ENCODE results near the gene RHBDF2. TPM values are rescaled to one million over a fixed set of nuclear protein-coding genes. Genes with fewer than 3 reads are reported as not detected.

The RHBDF2 gene
- total RNA-seq, 1 experiment from 2014 or later, result 5.1 TPM

DNA sequence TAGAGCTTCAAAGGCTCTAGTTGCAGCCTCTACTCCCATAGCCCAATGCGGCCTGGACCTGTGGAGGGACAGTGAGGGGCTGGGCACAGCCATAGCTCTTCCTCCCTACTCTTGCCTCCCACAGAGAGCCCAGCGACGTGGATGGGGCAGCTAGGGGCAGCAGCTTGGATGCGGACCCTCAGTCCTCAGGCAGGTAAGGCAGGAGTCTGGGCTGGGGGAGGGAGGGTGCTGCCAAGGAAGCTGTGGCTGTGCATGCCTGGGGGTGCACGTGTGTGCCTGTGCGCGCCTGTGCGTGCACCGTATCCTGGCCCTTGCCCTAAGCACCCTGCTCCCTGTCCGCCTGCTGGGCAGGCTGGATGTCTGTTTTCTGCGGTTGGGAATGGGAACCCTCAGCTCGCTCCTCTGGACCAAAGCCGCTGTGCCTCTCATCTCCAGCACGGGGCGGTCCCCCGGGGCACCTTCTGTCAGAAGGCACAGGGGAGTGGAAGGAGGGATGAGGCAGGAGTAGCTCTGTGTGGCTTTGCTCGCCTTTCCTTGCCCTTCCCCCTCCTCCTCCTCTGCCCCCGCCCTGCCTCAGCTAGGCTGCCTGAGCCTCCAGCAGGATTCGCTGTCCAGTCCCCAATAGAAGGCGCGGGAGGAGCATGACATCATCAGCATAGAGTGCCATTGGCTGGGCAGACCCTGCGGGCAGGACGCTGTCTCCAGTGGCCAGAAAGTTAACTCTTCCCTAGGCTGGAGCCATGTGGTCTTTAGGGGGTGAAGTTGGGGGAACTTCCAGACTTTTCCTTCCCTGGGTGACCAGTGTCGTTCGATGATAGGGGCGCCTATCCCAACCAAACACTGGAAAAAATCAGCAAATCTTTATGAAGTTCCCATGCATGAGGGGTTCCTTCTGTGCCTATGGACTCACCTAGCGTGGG lies 39.4 kb upstream of the RHBDF2 start:
- Histone ChIP-seq H3K27me3 (ENCODE audit: low read length) (no peaks in the 10 kb centered on the region), H3K79me2 (ENCODE audit: low read length) (no peaks in the 10 kb centered on the region), H3K4me1 (ENCODE audit: low read length) (peaks cover 9% of the 10 kb centered on the region), H3K9me2 (replicated peaks; ENCODE audit: insufficient read depth, low read length) (no peaks in the 10 kb centered on the region), H3K4me3 (ENCODE audit: low read length) (no peak overlapping the region), H2AFZ (ENCODE audit: low read length) (no peak overlapping the region), H3K36me3 (ENCODE audit: insufficient read depth, low read length) (no peaks in the 10 kb centered on the region), H3K9ac (ENCODE audit: low read length) (peak overlapping the region; percentile 24; the same call in 1 of the 2 replicates), H3K9me3 (ENCODE audit: low read length) (no peaks in the 10 kb centered on the region), H3K4me2 (ENCODE audit: low read depth, low read length, poor library complexity, severe bottlenecking) (peak overlapping the region; percentile 26), H3K27ac (ENCODE audit: low read length) (no peak overlapping the region), H4K20me1 (ENCODE audit: insufficient read depth, low read depth, low read length) (no peaks in the 10 kb centered on the region)
- peak; percentile 94 for DNase-seq

DNA sequence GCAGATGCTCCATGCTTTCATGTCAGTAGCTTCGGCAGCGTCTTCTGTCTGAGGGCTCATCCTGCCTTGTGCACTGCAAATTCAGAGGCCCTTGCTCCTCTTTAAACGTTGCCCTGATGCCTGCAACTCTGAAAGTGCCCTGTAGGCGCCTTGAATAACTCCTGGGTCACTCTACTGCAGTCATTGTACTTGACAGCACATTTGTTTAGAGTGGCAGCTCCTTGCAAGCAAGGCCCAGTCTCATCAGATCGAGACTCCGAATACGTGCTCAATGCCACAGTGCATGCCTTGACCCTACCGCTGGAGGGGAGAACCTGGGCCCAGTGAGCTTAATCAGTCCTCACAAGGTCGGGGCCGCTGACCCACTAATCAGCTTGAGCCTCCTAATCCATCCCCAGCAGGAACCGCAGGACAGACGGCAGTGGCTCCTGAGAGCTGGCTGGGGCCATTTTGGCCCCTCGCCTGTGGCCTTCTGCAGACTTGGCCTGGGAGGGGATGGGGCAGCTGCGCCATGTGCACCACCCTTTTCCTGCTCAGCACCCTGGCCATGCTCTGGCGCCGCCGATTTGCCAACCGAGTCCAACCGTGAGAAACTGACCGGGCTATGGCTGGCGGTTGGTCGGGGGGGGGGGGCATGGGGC lies 38.5 kb upstream of the RHBDF2 start, which contains the start of gene PRCD:
Gene PRCD (plus strand): TSS at position 414 of the 641 bp plus-strand sequence. CDS start 98 bp downstream, at position 512.
- no peaks in the 10 kb centered on the region for H3K36me3 ChIP-seq (ENCODE audit: insufficient read depth, low read length)
- peak; percentile 53 for DNase-seq
- H3K27ac ChIP-seq (ENCODE audit: low read length), result no peak within 1 kb of the TSS
- no peak within 1 kb of the TSS for H3K4me3 ChIP-seq (ENCODE audit: low read length)
- H3K9ac ChIP-seq (ENCODE audit: low read length), result peak within 1 kb of the TSS; percentile 24; the same call in 1 of the 2 replicates
- H3K4me1 ChIP-seq (ENCODE audit: low read length), result peaks cover 9% of the 10 kb centered on the region
- H3K9me2 ChIP-seq (replicated peaks; ENCODE audit: insufficient read depth, low read length), result no peaks in the 10 kb centered on the region
- H3K79me2 ChIP-seq (ENCODE audit: low read length), result no peaks in the 10 kb centered on the region
- no peaks in the 10 kb centered on the region for H4K20me1 ChIP-seq (ENCODE audit: insufficient read depth, low read depth, low read length)
- no peak within 1 kb of the TSS for H2AFZ ChIP-seq (ENCODE audit: low read length)
- H3K4me2 ChIP-seq (ENCODE audit: low read depth, low read length, poor library complexity, severe bottlenecking), result peak within 1 kb of the TSS; percentile 26
- H3K27me3 ChIP-seq (ENCODE audit: low read length), result no peaks in the 10 kb centered on the region
- no peaks in the 10 kb centered on the region for H3K9me3 ChIP-seq (ENCODE audit: low read length)

DNA sequence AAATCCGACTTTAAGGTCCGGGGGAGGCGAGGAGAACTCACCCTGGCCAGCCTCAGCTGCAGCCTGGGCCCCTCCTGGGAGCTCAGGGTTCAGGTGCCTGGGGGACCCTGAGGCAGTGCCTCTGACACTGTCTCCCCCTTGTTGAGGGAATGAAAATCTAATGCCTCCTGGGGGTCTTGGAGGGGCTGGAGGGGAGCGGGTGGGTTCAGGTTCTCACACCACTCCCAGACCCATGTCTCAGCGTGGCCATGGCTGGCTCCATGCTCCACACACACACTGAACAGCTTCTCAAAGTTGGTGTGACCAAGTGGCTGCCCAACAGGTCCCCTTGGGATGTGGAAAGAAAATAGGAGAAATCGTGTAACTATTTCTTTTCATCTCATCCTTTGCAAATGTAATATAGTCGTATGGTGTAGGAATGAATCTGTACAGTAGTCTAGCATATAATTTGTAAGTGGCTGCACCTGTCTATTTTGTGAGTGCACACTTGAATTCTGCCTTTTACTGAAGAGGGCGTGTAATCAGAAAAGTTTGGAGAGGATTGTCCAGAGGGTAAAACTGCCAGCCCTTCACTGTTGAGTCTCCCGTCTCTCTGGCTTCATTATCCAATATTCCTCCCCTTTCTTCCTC lies 37.8 kb upstream of the RHBDF2 start:
- Histone ChIP-seq H3K4me2 (ENCODE audit: low read depth, low read length, poor library complexity, severe bottlenecking) (no peak overlapping the region), H4K20me1 (ENCODE audit: insufficient read depth, low read depth, low read length) (no peaks in the 10 kb centered on the region), H3K9me3 (ENCODE audit: low read length) (no peaks in the 10 kb centered on the region), H2AFZ (ENCODE audit: low read length) (no peak overlapping the region), H3K4me1 (ENCODE audit: low read length) (peaks cover 9% of the 10 kb centered on the region), H3K27ac (ENCODE audit: low read length) (no peak overlapping the region), H3K9ac (ENCODE audit: low read length) (no peak overlapping the region), H3K36me3 (ENCODE audit: insufficient read depth, low read length) (no peaks in the 10 kb centered on the region), H3K79me2 (ENCODE audit: low read length) (no peaks in the 10 kb centered on the region), H3K27me3 (ENCODE audit: low read length) (no peaks in the 10 kb centered on the region), H3K9me2 (replicated peaks; ENCODE audit: insufficient read depth, low read length) (no peaks in the 10 kb centered on the region), H3K4me3 (ENCODE audit: low read length) (no peak overlapping the region)
- no peak for DNase-seq

DNA sequence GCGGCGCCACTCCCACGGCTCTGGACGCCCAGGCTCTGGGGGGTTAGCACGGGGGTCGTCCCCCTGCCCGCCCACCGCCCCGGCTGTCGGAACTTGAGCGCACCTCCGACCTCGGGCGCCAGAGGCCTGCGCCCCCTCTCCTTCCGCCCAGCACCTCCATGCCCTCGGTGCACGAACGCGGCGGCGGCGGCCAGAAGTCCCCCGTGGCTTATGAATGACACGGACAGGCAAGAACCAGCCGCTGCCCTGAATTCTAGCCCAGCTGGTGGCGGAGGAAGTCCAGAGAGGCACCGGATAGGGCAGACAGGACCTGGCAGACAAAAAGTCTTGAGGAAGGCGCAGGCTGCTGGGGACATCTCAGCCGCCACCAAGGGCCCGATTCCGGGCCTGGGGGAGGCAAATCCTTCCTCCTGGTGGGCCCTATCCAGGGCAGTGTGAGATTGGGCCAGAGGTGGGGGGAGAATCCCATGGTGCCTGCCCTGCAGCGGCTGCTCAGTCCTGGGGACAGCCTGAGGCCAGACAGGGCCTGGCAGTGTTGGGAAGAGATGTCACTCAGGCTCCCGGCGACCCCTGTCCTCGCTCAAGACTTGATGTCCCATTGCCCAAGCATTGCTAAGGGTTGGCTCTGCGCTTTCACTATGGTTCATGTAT lies 37.2 kb upstream of the RHBDF2 start:
- no peaks in the 10 kb centered on the region for H3K79me2 ChIP-seq (ENCODE audit: low read length)
- H3K4me3 ChIP-seq (ENCODE audit: low read length), result no peak overlapping the region
- no peaks in the 10 kb centered on the region for H3K9me2 ChIP-seq (replicated peaks; ENCODE audit: insufficient read depth, low read length)
- H3K27ac ChIP-seq (ENCODE audit: low read length), result no peak overlapping the region
- no peak for DNase-seq
- peaks cover 9% of the 10 kb centered on the region for H3K4me1 ChIP-seq (ENCODE audit: low read length)
- no peak overlapping the region for H3K4me2 ChIP-seq (ENCODE audit: low read depth, low read length, poor library complexity, severe bottlenecking)
- no peak overlapping the region for H3K9ac ChIP-seq (ENCODE audit: low read length)
- H3K36me3 ChIP-seq (ENCODE audit: insufficient read depth, low read length), result no peaks in the 10 kb centered on the region
- H3K27me3 ChIP-seq (ENCODE audit: low read length), result no peaks in the 10 kb centered on the region
- no peak overlapping the region for H2AFZ ChIP-seq (ENCODE audit: low read length)
- no peaks in the 10 kb centered on the region for H4K20me1 ChIP-seq (ENCODE audit: insufficient read depth, low read depth, low read length)
- H3K9me3 ChIP-seq (ENCODE audit: low read length), result no peaks in the 10 kb centered on the region

DNA sequence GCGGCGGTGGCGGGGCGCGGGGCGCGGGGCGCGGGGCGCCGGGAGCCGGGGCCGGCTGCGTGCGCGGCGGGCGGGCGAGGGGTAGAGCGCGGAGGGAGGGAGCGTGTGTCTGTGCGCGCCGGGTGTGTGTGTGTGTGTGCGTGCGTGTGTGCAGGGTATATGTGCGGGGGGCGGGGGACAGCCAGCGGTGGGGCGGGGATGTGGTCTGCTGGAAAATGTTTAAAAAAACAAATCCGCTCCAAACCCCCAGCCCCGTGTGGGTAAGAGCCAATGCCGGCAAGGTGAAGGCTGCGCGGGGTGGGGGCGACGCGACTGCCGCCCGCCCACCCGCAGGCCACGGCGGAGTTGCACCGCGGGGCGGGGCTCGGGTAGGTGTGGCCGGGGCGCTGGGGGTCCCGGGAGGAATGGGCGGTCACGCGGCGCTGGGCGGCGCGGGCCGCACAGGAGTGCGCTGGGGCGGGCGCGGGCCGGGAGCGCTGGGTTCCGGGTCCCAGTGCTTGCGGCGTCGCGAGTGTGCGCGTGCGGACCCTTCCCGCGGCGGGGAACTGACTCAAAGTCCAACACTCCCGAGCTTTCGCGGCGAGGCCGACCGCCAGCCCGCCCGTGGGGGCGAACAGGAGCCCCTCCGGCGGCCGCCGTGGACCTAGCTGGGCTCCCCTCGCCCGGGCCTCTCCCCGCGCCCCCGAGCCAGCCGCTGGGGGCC lies 36.5 kb upstream of the RHBDF2 start, which contains the start of gene CYGB:
Gene CYGB (minus strand): TSS at position 132 of the 703 bp plus-strand sequence. CDS start 167 bp downstream, outside the sequence.
- H3K9ac ChIP-seq (ENCODE audit: low read length), result no peak within 1 kb of the TSS
- no peaks in the 10 kb centered on the region for H3K27me3 ChIP-seq (ENCODE audit: low read length)
- H3K4me3 ChIP-seq (ENCODE audit: low read length), result no peak within 1 kb of the TSS
- no peaks in the 10 kb centered on the region for H3K9me3 ChIP-seq (ENCODE audit: low read length)
- peaks cover 9% of the 10 kb centered on the region for H3K4me1 ChIP-seq (ENCODE audit: low read length)
- no peaks in the 10 kb centered on the region for H3K9me2 ChIP-seq (replicated peaks; ENCODE audit: insufficient read depth, low read length)
- no peaks in the 10 kb centered on the region for H3K36me3 ChIP-seq (ENCODE audit: insufficient read depth, low read length)
- no peak within 1 kb of the TSS for H2AFZ ChIP-seq (ENCODE audit: low read length)
- no peaks in the 10 kb centered on the region for H3K79me2 ChIP-seq (ENCODE audit: low read length)
- no peak for DNase-seq
- H3K4me2 ChIP-seq (ENCODE audit: low read depth, low read length, poor library complexity, severe bottlenecking), result no peak within 1 kb of the TSS
- H3K27ac ChIP-seq (ENCODE audit: low read length), result no peak within 1 kb of the TSS
- H4K20me1 ChIP-seq (ENCODE audit: insufficient read depth, low read depth, low read length), result no peaks in the 10 kb centered on the region

DNA sequence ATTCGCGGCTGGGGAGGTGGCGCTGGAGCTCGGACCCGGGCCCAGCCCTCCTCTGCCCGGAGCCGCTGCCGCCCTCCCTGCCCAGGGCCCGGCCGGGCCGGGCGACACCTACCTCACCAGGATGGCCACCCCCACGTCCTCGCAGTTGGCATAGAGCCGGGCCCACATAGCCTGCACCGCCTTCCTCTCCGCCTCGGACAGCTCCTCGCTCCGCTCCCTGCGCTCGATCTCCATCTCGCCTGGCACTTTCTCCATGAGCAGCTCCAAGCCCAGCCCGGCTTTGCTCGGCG lies 36.0 kb upstream of the RHBDF2 start:
- Histone ChIP-seq H4K20me1 (ENCODE audit: insufficient read depth, low read depth, low read length) (no peaks in the 10 kb centered on the region), H3K9me3 (ENCODE audit: low read length) (no peaks in the 10 kb centered on the region), H3K9me2 (replicated peaks; ENCODE audit: insufficient read depth, low read length) (no peaks in the 10 kb centered on the region), H3K4me3 (ENCODE audit: low read length) (no peak overlapping the region), H3K79me2 (ENCODE audit: low read length) (no peaks in the 10 kb centered on the region), H3K27ac (ENCODE audit: low read length) (no peak overlapping the region), H3K4me1 (ENCODE audit: low read length) (peaks cover 9% of the 10 kb centered on the region), H3K9ac (ENCODE audit: low read length) (no peak overlapping the region), H3K4me2 (ENCODE audit: low read depth, low read length, poor library complexity, severe bottlenecking) (no peak overlapping the region), H3K27me3 (ENCODE audit: low read length) (no peaks in the 10 kb centered on the region), H3K36me3 (ENCODE audit: insufficient read depth, low read length) (no peaks in the 10 kb centered on the region), H2AFZ (ENCODE audit: low read length) (no peak overlapping the region)
- no peak for DNase-seq

DNA sequence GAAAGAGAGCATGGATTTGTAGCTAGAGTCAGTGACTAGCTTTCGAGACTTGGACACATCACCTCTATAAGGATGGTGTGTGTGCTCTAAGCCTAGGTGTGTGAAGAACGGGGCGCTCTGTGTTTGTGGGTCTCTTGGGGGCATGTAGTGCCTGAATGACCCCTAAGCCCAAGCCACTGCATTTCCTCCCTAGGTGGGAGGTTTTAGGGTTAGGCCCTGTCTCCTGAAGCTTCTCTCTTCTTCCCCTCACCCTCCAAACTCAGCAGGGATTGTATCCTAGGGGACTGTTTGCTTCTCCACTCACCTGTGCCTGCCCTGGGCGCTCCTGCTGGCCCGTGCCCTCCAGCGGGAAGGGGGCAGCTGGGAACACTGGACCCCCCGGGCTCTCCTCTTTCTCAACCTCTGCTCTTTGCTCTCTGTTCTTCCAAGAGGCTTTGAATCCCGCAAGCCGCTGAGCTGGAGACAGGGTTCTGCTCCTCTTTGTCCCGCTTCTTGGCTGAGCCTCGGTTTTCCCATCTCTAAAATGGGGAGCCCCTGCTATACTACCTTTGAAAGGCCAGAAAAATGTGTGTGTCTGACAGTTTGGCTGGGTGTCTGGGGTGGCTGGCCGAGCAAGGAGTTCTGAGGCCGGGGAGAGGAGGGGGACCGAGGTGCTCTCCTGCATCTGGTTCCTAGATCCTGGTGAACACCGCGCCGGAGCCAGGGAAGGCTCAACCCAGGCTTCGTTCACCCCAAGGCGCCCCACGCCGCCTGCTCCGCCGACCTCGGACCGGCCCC lies 35.5 kb upstream of the RHBDF2 start:
- Histone ChIP-seq H3K9ac (ENCODE audit: low read length) (no peak overlapping the region), H3K4me2 (ENCODE audit: low read depth, low read length, poor library complexity, severe bottlenecking) (no peak overlapping the region), H4K20me1 (ENCODE audit: insufficient read depth, low read depth, low read length) (no peaks in the 10 kb centered on the region), H3K27me3 (ENCODE audit: low read length) (no peaks in the 10 kb centered on the region), H3K36me3 (ENCODE audit: insufficient read depth, low read length) (no peaks in the 10 kb centered on the region), H3K4me1 (ENCODE audit: low read length) (peaks cover 9% of the 10 kb centered on the region), H3K9me2 (replicated peaks; ENCODE audit: insufficient read depth, low read length) (no peaks in the 10 kb centered on the region), H3K4me3 (ENCODE audit: low read length) (no peak overlapping the region), H3K9me3 (ENCODE audit: low read length) (no peaks in the 10 kb centered on the region), H2AFZ (ENCODE audit: low read length) (no peak overlapping the region), H3K79me2 (ENCODE audit: low read length) (no peaks in the 10 kb centered on the region), H3K27ac (ENCODE audit: low read length) (no peak overlapping the region)
- no peak for DNase-seq
